Measurements from ENCODE around the gene CBARP.

The CBARP gene

DNA sequence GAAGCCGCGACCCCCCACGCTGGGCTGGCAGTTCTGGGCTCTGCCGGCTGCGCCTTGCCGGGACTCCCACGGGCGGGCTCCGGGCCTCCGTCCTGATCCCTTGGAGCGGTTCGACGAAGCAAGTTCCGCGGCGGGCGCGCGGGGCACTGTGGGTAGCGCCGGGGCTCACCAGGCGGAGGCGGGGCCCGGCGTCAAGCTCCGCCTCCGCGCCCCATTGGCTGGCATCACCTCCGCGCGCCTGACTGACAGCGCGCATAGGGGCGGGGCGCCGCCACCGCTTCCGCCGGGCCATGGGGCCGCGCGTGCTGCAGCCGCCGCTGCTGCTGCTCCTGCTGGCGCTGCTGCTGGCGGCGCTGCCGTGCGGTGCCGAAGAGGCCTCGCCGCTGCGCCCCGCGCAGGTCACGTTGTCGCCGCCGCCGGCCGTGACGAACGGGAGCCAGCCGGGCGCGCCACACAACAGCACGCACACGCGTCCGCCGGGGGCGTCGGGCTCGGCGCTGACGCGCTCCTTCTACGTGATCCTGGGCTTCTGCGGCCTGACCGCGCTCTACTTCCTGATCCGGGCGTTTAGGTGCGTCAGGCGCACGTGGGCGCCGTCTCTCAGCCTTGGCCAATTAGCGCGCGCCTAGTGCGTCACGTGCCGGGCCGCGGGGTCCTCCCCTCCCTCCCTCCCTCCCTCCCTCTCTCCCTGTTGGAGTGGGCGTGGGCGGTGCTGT is 37.6 kb upstream of the CBARP start, which contains the start of gene FAM174C:
FAM174C (plus strand) TSS at position 271 of the 716 bp plus-strand sequence; CDS start at position 291, 20 bp downstream.
- peak; percentile 88 for DNase-seq (ENCODE audit: low read depth)
- TF ChIP-seq, protein P1, sequence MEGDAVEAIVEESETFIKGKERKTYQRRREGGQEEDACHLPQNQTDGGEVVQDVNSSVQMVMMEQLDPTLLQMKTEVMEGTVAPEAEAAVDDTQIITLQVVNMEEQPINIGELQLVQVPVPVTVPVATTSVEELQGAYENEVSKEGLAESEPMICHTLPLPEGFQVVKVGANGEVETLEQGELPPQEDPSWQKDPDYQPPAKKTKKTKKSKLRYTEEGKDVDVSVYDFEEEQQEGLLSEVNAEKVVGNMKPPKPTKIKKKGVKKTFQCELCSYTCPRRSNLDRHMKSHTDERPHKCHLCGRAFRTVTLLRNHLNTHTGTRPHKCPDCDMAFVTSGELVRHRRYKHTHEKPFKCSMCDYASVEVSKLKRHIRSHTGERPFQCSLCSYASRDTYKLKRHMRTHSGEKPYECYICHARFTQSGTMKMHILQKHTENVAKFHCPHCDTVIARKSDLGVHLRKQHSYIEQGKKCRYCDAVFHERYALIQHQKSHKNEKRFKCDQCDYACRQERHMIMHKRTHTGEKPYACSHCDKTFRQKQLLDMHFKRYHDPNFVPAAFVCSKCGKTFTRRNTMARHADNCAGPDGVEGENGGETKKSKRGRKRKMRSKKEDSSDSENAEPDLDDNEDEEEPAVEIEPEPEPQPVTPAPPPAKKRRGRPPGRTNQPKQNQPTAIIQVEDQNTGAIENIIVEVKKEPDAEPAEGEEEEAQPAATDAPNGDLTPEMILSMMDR (IDR thresholded peaks at IDR 0.05; ENCODE audit: control insufficient read depth, extremely low read depth, insufficient read depth), result 0 out of 2 replicates have a peak, but pooled peaks have one; percentile 4
- H3K4me3 ChIP-seq (ENCODE audit: low read depth, low read length), result peak within 1 kb of the TSS; percentile 91

GRCh38 chr19:1274852-1275259 is 37.1 kb upstream of the CBARP start:
- TF ChIP-seq, protein P1 (IDR thresholded peaks at IDR 0.05; ENCODE audit: control insufficient read depth, extremely low read depth, insufficient read depth), result no peak
- DNase-seq (ENCODE audit: low read depth), result no peak
- peak overlapping the region; percentile 91 for H3K4me3 ChIP-seq (ENCODE audit: low read depth, low read length)

DNA sequence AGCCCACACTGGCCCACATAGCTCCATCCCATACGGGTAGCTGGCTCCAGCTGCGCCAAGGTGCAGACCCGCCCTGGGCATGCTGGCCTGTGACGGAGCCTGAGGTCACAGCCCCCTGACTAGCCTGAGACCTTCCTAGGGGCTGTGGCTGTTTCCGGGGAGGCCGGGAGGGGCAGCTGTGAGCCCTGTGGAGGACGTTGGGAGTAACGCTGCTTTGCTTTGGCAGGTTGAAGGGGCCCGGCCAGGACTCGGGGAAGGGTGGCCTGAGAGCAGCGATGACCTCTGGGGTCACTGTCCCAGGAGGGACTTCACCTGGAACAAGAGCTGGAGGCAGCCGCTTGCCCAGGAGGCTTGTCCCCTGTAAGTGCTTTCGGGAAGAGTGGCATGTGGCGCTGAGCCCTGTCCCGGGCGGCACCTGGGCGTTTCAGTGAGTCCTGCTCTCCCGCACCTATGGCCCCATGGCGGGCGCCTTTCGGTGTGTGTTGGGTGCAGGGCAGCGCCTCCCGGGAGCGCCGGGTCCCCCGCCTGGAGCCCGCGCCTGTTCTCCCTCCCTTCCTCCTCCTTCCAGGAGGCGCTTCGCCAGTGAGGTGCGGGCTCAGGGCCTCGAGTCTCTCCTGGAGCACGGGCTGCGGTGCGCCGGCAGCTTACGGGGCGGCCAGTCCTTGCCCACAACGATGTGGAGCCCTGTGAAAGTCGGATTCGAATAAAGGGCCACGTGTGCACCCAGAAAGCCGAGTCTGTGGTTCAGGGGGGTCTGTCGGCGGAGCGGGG is 36.5 kb upstream of the CBARP start:
- TF ChIP-seq, protein P1 (IDR thresholded peaks at IDR 0.05; ENCODE audit: control insufficient read depth, extremely low read depth, insufficient read depth), result no peak
- H3K4me3 ChIP-seq (ENCODE audit: low read depth, low read length), result peak overlapping the region; percentile 91
- DNase-seq (ENCODE audit: low read depth), result no peak

DNA sequence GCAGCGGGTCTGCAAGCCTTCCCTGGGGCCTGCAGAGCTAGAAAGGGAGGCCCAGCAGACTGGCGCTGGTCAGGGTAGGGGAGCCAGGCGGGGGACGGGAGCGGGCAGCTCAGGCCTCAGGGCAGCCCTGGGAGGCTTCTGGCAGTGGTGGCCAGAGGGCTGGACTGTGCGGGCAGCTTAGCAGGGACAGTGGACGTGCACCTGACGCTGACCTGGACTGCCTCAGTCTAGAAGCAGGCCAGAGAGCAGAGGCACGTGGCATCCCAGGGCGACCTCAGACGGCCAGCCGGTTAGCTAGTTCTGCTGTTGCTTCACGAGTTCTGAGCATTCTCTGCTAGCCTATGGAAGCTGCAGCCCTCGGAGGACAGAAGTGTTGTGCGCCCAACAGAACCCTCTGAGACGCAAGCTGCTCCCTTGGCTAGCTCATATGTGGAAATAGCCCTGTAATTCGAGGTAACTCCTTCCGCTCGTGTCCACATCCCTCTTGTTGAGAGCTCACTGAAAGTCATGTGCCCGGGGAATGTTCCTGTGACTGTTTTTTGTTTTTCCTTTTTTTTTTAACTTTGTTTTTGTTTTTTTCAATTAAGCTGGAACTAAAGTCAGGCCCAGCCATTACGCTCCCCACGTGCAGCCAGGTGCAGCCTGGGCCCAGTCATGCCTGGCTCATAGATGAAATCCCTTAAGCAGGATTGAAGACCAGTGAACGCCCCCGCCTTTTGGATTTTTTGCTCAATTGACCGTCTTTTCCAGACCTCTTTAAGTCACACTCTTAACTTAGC is 35.6 kb upstream of the CBARP start:
- no peak for DNase-seq (ENCODE audit: low read depth)
- TF ChIP-seq, protein P1 (IDR thresholded peaks at IDR 0.05; ENCODE audit: control insufficient read depth, extremely low read depth, insufficient read depth), result no peak
- peak overlapping the region; percentile 91 for H3K4me3 ChIP-seq (ENCODE audit: low read depth, low read length)

DNA sequence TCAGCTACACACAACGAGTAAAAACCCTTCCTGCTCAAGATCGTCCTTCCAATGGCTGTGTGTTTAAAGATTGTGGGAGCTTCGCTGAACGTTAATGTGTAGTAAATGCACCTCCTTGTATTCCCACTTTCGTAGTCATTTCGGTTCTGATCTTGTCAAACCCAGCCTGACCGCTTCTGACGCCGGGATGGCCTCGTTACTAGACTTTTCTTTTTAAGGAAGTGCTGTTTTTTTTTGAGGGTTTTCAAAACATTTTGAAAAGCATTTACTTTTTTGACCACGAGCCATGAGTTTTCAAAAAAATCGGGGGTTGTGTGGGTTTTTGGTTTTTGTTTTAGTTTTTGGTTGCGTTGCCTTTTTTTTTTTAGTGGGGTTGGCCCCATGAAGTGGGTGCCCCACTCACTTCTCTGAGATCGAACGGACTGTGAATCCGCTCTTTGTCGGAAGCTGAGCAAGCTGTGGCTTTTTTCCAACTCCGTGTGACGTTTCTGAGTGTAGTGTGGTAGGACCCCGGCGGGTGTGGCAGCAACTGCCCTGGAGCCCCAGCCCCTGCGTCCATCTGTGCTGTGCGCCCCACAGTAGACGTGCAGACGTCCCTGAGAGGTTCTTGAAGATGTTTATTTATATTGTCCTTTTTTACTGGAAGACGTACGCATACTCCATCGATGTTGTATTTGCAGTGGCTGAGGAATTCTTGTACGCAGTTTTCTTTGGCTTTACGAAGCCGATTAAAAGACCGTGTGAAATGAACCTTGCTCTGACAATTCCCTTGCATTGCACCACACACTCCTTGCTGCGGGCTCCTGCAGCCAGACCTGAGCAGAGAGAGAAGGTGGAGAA is 34.8 kb upstream of the CBARP start:
- TF ChIP-seq, protein P1 (IDR thresholded peaks at IDR 0.05; ENCODE audit: control insufficient read depth, extremely low read depth, insufficient read depth), result no peak
- DNase-seq (ENCODE audit: low read depth), result no peak
- no peak overlapping the region for H3K4me3 ChIP-seq (ENCODE audit: low read depth, low read length)
